ENCODE measurements around the gene ARAP2.

DNA sequence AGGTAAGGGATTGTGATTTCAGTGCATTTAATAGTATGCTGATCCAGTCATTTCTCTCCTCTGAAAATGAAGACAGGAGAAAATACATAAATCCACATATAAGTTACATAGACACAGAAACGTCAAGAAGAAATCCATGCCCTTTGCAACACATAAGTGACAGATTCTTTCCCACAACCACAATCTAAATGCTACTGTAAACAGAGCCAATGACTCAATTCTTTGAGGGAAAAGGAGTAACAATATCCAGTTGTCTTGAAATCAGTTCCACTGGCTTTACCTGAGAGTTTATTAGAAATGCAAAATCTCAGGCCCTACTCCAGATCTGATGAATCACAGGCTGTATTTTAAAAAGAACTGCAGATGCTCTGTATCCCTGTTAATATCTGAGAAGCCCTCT is 66.4 kb downstream of the ARAP2 start:
- TF ChIP-seq TAF1 (IDR thresholded peaks at IDR 0.05; ENCODE audit: borderline replicate concordance, insufficient read depth, low read length), result no peak
- TF ChIP-seq, protein P1, sequence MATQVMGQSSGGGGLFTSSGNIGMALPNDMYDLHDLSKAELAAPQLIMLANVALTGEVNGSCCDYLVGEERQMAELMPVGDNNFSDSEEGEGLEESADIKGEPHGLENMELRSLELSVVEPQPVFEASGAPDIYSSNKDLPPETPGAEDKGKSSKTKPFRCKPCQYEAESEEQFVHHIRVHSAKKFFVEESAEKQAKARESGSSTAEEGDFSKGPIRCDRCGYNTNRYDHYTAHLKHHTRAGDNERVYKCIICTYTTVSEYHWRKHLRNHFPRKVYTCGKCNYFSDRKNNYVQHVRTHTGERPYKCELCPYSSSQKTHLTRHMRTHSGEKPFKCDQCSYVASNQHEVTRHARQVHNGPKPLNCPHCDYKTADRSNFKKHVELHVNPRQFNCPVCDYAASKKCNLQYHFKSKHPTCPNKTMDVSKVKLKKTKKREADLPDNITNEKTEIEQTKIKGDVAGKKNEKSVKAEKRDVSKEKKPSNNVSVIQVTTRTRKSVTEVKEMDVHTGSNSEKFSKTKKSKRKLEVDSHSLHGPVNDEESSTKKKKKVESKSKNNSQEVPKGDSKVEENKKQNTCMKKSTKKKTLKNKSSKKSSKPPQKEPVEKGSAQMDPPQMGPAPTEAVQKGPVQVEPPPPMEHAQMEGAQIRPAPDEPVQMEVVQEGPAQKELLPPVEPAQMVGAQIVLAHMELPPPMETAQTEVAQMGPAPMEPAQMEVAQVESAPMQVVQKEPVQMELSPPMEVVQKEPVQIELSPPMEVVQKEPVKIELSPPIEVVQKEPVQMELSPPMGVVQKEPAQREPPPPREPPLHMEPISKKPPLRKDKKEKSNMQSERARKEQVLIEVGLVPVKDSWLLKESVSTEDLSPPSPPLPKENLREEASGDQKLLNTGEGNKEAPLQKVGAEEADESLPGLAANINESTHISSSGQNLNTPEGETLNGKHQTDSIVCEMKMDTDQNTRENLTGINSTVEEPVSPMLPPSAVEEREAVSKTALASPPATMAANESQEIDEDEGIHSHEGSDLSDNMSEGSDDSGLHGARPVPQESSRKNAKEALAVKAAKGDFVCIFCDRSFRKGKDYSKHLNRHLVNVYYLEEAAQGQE (IDR thresholded peaks at IDR 0.05; ENCODE audit: insufficient read depth in 1 of 2, low read depth in 2 of 2, low read length in 2 of 2), result no peak
- TF ChIP-seq SIN3A (IDR thresholded peaks at IDR 0.05; ENCODE audit: borderline replicate concordance, insufficient read depth, low read length), result no peak
- TF ChIP-seq POLR2AphosphoS5 (IDR thresholded peaks at IDR 0.05; ENCODE audit: low read depth, low read length), result no peak

All from PFSK-1 (cell line).